ENCODE measurements around the gene APOLD1.
"Not testable (repeated sequence)": the region's sequence is repeated elsewhere in the genome, so short reads cannot be mapped to it uniquely, and the experiment has no call there.

The APOLD1 gene

DNA sequence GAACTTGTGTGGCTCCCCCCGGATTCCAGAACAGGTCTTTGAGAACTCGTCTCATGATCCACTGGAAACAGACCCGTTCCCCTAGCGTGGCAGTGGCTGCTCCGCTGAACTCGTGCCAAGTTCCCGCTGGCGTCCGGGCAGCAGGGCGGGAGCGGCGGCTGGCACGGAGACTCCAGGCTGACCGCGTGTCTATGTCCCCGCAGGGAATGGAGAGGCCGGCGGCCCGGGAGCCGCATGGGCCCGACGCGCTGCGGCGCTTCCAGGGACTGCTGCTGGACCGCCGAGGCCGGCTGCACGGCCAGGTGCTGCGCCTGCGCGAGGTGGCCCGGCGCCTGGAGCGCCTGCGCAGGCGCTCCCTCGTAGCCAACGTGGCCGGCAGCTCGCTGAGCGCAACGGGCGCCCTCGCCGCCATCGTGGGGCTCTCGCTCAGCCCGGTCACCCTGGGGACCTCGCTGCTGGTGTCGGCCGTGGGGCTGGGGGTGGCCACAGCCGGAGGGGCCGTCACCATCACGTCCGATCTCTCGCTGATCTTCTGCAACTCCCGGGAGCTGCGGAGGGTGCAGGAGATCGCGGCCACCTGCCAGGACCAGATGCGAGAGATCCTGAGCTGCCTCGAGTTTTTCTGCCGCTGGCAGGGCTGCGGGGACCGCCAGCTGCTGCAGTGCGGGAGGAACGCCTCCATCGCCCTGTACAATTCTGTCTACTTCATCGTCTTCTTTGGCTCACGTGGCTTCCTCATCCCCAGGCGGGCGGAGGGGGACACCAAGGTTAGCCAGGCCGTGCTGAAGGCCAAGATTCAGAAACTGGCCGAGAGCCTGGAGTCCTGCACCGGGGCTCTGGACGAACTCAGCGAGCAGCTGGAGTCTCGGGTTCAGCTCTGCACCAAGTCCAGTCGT lies 1.5 kb downstream of the APOLD1 start:
- DNase-seq (ENCODE audit: low spot score): peak; percentile 87

DNA sequence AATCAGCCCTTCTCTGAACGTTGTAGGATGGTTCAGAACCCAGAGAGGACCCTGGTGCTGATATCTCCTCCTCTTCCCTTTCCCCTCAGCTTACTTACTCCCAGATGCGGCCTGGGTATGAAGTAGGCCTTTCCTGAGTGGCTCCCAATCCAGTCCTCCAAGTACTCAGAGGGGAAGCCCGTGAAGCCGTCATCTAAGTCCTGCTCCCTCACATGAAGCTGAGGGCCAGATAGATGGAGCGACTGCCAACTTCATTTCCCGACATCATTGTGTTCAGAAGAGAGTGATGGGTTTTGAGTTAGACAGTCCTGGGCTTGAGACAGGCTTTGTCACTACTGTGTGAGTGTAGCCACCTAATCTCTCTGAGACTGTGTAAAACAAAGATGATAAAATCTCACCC lies 2.7 kb downstream of the APOLD1 start:
- no peak for DNase-seq (ENCODE audit: low spot score)

DNA sequence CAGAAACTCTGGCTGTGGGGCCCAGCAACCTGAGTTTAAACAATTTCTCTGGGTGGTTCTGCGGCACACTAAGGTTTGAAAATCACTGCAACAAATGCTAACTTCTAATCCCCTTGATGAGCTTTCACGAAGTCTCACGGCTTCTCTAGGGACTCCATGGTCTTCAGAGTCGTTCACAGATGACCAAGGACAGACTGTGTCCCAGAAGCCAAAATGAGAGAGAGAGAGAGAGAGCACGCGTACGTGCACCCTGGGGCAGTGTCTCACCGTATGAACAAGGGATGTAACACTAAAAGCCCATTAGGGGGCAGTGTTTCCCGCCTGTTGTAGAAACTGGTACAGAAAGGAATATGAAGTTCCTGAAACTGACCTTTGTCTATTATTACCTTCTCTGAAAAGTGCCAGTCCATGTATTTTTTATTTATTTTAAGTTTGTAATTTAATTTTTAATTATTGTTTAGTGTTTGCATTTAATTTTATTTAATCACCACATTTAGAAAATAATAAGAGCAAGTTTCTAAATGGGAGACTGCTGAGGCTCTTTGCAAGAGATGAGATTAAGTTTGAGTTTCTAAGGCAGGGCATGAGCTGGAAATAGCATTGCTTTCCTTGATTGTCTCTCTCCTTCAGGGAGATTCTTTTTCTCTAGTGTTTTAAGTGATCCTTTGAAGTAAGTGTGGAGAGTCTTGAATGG lies 3.4 kb downstream of the APOLD1 start:
- DNase-seq (ENCODE audit: low spot score): peak; percentile 71

DNA sequence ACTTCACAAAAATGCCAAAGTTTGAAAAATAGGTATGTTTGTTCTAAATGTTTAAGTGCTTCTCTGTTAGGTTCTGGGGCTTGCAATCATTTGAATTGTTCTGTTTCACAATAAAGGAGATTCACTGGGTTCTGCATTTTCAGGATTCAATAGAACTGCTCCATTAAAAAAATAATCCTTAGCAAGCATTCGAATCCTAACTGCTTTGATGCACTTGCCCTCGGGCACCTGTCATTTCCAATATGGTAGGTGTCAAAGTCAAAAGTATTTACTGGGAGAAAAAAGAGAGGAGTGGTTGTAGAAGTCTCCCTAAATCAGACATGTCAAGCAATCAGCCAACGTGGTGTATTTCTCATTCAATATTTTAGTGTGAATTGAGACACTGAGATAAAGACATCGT lies 5.5 kb downstream of the APOLD1 start:
- no peak for DNase-seq (ENCODE audit: low spot score)

DNA sequence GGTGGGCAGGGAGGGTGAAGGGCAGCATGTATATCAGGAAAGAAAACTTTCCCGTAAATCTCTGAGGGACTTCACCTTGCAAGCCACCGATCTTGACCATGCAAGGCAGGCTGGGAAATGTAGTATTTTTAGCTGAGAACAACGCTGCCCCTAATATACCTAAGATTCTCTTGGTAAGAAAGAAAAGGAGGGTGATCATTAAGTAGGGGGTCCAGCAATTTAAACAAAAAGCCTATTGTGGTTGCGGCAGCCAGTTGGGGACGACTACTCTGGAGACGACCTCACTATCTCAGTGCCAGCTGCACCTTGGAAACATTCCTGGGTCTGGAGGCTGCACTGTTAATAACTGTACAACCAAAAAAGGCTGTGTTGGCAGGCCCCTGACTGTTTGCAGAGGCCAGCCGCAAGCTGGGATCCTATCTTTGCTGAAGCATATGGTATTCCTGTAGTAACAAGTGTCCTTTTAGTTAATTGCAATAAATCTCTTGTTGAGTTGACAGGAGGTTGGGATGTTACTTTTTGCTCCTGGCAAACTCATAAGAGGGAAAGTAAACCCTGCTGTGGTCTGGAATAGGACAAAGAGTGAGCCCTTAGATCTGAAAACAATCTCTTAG lies 6.4 kb downstream of the APOLD1 start:
- no peak for DNase-seq (ENCODE audit: low spot score)

DNA sequence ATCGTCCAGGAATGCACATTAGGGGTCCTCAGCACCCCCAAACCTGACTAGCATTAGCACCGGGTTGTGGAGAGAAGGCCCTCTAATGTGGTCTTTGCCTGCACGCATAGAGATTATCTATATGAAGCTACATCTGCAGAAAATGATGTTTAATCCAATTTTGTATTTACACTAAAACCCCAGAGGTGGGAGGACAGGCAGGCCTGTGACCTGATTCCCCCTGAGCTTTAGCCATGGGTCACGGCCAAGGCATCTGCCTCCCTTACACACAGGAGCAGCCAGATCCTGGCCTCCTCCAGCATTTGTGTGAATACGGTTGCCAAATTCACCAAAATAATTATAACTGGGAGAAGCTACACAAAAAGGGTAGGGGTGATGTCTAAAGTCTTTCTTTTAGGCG lies 7.0 kb downstream of the APOLD1 start:
- DNase-seq (ENCODE audit: low spot score): no peak

DNA sequence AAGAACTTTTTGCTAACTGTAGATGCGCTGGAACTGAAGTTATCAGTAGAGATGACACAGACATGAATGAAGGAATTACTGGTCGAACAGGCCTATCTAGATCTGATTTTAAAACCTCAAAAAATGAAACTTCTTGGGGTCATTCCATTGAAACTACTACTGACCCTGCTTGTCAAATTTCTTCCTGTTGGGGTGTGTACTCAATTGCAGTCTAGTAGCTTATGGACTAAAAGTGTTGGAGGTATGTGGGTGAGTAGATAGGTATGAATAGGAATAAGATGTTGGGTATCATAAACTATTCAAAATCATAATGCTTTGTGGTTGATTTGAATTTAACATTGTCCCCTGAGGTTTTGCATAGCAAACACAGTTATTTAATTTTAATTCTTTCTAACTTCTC lies 9.2 kb downstream of the APOLD1 start:
- DNase-seq (ENCODE audit: low spot score): no peak

DNA sequence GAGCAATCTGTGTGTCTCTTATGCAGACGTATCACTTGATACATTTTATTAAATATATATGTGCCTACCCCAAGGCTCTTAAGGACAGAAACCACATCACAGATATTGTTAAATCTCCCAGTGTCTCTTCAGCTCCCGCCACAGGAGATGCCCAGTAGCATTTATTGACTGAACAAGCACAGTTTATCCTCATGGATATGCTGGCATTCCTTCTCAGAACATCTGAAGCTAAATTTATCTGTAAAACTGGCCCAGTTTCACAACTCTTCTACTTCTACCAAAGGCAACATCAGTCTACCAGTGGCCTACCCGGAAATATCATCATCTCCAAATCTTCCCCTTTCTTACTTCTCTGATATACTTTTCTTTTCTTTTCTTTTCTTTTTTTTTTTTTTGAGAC lies 10.7 kb downstream of the APOLD1 start:
- no peak for DNase-seq (ENCODE audit: low spot score)

DNA sequence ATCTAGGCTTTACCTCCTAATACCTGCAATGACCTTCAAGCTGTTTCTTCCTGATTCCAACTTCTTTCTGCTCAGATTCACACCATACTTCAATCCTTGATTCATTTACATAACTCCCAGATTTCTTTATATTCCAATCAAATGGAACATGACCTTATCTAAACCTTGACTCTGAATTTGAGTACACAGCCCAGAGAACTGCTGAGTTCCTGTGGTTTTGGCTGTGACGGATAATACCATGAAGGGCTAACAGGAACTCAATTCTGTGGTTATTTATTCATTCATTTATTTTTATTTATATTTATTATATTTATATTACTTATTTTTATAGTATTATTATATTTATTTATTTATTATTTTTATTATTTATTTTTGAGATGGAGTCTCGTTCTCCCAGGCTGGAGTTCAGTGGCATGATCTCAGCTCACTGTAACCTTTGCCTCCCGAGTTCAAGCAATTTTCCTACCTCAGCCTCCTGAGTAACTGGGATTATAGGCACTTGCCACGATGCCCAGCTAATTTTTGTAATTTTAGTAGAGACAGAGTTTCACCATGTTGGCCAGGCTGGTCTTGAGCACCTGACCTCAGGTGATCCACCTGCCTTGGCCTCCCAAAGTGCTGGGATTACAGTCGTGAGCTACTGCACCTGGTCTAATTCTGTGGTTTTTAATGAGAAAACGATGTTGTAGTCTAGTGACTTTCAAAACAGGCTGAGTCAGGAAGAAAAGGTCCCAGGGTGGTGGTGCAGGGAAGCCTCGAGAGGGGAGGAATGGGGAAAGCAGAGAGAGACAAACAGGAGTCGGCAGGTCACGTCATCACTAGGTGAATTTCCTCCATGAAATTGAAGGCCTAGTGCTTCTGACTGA lies 11.7 kb downstream of the APOLD1 start:
- no peak for DNase-seq (ENCODE audit: low spot score)

DNA sequence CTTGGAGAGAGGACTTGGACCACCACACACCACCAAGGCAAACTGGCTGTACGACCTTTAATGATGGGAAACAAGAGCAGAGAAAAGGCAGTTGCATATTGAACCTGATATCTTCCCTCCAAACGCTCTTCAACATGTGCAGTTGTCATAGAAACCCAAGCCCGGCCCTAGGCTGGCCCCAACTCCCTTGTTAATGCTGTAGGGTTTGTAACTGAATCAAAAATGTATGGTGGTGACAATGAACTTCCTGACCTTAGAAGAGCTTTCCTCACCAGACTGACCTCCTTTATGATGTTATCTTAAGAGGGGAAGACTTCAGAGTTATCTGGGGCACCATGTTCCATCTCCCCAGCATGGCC lies 12.3 kb downstream of the APOLD1 start:
- no peak for DNase-seq (ENCODE audit: low spot score)

DNA sequence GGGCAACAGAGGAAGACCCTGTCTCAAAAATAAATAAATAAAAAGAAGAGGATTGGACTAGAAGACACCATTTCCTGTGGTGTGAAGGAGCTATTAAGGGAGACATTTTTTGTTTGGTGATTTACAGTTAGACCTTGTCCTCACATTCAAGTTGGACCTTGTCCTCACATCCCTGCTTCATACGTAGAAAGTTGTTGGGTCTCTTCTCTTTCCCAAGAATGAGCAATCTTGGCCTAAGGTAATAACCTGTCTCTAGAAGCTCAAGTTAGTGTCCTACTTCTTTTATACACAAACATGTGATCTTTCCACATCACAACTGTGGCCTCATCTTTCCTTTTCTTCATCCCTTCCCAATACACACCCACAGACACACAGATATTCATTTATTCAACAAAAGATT lies 13.0 kb downstream of the APOLD1 start:
- no peak for DNase-seq (ENCODE audit: low spot score)

DNA sequence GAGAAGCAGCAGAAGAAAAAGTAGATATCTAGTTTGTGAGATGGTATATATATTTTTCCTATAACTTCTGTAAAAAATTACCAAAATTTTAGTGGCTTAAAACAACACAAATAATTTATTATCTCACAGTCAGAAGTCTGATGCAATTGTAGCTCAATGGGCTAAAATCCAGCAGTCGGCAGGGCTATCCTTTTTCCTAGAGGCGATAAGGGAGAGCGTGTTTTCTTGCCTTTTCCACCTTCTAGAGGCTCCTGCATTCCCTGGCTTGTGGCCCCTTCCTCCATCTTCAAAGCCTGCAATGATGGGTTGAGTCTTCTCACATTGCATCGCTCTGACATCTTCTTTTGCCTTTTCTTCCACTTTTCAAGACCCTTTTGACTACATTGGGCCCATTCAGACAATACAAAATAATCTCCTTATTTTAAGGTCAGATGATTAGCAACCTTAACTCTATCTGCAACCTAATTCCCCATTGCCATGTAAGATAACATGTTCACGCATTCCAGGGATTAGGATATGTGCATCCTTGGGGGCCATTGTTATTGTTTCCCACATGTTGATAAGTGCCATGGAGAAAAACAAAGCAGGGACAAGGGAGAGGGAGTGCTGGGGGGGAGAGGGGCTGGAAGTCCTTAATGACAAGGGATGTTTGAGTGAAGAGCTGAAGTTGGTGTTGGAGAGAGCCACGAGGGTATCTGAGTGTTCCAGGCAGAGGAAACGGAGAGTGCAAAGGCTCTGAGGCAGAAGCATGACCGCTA lies 13.9 kb downstream of the APOLD1 start:
- no peak for DNase-seq (ENCODE audit: low spot score)

DNA sequence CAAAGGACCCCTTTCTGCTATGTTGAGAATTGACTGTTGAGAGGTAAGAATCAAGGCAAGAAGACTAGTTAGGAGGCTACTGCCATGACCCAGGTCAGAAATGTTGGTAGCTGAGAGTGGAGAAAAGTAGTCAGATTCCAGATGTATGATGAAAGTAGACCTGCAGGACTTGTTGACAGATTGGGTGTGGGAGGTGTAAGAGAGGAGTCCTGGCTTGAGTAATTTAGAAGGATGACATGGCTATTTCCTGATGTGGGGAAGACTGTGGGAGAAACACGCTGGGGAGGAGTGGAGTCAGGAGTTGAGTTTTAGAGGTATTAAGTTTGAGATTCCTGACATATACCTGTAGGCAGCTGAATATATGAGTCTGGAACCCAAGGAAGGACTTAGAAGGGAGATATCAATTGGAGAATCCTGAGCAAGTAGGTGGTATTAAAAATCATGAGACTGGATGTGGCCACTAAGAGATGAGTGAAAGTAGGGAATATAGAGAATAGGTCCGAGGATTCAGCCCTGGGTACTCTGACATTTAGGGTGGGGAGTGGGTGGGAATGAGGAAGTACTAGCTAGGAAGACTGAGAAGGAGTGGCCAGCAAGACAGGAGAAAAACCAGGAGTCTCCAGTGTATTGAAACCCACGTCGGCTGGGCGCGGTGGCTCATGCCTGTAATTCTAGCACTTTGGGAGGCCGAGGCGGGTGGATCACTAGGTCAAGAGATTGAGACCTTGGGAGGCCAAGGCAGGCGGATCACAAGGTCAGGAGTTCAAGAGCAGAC lies 15.1 kb downstream of the APOLD1 start:
- no peak for DNase-seq (ENCODE audit: low spot score)

DNA sequence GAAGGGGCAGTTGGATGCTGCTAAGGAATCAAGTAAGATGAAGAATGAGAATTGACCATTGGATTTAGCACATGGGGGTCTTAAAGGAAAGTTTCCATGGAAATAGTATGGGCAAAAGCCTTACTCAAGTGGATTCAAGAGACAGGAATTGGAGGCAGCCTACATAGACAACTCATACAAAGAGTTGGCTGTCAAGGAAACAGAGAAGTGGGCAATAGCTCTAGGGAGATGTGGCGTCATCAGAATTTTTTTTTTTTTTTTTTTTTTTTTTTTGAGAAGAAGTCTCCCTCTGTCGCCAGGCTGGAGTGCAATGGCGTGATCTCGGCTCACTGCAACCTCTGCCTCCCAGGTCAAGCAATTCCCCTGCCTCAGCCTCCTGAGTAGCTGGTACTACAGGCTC lies 16.2 kb downstream of the APOLD1 start:
- not testable (repeated sequence) for DNase-seq (ENCODE audit: low spot score)

DNA sequence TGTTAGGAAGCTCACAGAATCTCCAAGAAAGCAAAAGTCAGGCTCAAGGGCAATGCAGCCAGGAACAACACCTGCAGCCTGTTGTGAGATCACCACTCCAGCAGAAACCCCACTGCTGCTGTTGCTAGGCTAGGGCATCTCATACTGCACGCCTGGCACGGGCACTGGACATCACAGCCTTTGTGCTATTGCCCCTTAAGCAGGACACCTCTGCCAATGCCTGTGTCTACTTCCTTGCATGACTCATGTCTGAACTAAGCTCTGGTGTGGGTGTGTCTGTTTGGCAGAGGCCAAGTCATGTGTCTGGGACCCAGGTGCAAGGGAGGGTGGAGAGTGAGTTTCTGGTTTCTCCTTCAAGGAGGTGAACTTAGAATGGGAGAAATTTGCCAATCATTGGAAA lies 17.7 kb downstream of the APOLD1 start:
- DNase-seq (ENCODE audit: low spot score): no peak

DNA sequence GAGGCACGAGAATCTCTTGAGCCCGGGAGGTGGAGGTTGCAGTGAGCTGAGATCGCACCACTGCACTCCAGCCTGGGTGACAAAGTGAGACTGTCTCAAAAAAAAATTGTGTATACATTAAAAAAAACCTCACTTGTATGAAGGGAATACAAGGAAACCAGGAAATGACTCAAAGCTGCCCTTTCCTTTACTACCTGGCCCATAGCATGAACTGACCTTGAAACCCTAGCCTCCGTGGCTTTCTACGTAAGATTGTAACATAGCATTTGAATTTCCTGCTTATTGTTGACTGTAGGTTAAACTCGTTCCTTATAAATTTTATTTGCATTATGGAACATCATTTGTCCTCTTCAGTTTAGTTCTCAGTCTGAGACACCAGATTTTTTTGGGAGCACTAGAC lies 18.6 kb downstream of the APOLD1 start:
- no peak for DNase-seq (ENCODE audit: low spot score)

DNA sequence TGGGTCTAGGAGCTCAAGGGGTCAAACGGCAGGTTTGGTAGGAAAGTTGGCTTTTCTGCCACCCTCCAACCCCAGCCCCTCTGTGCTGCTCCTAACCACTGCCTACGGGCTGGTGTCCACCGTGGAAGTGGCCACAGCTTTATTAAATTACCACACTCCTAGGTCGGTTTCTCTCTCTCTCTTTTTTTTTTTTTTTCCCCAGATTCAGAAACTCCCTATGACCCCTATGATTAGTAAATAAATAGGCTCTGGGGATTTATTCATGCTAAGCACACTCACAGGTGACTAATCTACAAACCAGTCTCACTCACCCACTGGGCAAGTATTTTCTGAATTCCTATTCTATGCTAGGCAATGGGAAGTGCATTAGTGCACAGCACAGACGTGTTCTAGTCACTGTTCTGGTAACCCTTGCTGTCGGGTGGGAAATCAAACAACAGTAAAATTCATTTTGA lies 19.0 kb downstream of the APOLD1 start:
- no peak for DNase-seq (ENCODE audit: low spot score)

DNA sequence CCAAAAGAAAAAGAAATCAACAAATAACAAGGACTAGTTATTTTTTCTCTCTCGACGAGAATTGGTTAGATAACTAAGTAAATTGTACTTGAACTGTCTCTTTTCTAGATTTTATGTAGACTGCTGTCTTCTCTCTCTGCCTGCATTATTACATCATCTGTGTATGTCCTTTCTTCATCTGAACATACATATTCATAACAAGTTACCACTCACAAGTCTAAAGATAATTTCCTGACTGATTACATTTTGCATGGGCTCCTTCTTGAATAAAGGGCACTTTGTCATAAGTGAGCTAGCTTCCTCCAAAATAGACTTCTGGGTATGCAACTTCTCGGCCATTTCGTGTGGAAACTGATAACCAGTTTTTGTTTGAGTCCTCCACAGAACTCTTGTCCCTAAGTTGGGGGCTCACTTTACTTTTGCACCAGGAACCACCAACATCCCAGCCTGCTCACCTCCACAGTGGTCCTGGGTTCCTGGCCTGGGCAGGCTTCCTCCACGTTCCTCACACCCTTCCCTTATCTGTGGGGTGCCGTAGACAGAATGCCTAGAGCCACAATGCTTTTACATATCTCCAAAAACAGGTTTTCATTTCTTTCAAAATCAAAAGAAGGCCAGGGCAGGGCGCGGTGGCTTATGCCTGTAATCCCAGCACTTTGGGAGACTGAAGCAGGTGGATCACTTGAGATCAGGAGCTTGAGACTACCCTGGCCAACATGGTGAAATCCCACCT lies 21.5 kb downstream of the APOLD1 start:
- DNase-seq (ENCODE audit: low spot score): no peak

DNA sequence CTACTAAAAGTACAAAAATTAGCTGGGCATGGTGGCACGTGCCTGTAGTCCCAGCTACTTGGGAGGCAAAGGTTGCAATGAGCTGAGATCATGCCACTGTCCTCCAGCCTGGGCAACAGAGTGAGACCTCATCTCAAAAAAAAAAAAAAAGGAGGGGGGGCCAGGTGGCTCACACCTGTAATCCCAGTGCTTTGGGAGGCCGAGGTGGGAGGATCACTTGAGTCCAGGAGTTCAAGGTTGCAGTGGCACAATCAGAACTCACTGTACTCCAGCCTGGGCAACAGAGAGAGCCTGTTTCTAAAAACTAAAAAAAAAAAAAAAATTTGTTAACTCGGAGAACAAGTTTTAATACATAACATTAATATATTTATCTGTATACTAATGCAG lies 22.1 kb downstream of the APOLD1 start:
- DNase-seq (ENCODE audit: low spot score): not testable (repeated sequence)

Measured in putamen (tissue), 1 donor.